HG03095 (cell line): ENCODE data around the gene DIS3L2.
"Not testable (repeated sequence)": the region's sequence is repeated elsewhere in the genome, so short reads cannot be mapped to it uniquely, and the experiment has no call there.

Experiments used
- ATAC-seq: cut with Tn5 transposase; IDR thresholded peaks from one replicate; pipeline ENCODE4 v1.9.1; 2021; ENCODE audit warnings: moderate library complexity; ENCODE audit not compliant: unreplicated experiment

Gene DIS3L2

DNA sequence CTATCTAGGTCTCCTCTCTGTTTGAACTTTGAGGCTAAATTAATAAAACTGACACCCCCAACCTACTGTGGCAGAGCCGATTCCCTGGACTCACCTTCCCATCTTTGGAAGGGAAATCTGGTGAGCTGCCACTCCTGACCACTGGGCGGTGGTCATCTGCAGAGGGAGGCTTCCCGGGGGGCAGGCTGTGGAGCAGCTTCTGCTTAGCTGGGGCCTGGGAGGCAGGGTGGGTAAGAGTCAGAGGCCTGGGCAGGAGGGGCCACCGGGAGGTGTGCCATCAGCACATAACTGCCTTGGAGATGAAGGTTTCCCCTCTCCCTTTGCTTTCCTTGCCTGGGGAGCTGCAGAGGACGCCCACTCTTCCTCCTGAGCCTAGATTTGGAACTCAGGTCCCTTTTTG lies 33.0 kb upstream of the DIS3L2 start:
- ATAC-seq = no peak

DNA sequence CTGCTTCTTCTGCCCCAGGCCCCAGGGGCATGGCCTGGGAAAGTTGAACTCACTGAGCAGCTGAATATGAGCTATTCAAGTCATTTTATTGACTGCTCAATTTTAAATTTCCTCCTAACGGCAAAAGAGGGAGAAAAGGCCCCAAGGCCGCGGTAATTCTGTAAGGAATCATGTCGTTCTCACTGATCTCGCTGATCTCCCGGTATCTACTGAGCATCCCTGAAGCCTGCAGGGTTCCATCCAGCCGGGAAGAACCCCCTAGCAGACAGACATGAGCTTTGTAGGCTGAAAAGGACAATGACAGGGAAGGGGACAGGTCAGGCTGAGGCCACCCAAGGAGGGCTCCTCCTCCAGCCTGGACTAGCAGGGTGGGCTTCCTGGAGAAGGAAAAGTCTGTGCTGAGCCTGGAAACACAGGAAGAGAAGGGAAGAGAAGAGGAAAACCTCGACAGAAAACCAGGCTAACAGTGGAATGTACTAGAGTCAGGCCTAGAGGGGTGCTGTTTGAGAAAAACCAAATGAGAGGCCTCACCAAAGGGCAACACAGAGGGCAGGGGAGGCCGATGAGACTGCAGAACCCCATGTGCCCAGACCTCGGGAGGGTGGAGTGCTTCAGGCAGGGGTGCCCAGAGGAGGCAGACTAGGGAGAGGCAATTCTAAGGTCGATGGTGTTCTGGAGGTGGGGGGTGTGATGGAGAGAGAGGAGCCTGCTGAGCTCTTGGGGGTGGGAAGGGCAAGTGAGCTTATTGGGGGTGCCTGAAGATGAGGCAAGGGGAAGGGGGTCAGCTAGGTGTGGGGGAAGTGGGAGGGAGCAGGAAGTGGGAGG lies 32.4 kb upstream of the DIS3L2 start:
- ATAC-seq = no peak

DNA sequence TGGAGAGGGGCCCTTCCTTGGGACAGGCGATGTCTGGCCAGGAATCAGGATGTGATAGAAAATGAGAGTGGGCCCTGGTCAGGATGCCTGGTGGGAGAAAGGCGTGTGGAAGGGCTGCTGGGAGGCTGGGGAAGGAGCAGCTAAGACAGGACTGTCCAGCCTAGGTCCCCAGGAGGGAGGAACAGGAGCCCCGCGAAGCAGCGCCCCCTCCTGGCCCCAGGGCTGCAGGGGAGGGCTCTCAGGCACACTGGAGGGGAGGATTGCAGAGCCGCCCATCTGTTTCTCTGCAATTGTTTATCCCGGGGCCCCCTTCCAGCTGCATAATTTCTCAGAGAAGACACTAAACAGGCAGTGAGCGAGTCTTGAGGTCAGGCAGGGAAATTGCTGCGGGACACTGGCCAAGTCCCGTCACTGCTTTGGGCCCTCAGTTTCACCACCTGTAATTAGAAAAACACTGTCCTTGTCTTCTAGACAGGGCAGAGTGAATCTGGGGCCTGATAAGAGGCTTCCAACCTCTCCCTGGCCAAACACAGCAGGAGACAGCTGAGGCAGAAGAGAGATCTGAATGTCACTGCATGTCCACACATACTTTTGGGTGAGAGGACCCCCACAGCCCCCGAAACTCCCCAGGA lies 31.4 kb upstream of the DIS3L2 start:
- no peak for ATAC-seq

DNA sequence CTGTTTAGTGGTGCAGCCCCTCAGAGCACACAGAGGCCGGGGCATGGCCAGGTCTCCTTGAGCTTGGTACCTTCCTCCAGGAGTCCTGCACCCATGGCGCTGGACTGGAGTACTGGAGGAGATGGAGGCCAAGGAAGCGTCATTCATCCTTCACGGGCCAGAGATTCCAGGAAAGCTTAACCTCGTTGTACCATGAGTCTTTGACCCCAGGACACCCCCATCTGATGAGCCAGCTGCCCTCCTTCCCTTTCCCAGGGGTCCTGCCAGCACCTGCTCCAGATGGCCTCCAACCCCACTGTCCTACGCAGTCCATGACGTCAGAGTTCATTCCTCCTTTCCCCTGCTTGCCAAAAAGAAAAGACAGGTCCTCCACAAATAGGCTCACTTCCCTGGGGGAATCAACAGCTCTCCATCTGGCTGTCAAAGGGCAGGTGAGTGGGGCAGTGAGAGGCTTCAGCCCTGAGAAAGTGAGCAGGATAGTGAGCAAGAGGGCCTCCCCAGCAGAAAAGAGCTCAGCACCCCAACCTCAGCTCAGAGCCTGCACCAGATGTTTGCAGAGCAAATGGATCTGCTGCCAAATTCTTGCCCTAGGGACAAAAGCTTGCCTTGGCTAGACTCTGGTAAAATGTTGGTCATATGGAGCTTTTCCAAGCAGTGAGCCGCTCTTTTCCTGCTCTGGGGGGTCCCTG lies 30.8 kb upstream of the DIS3L2 start:
- ATAC-seq = no peak

DNA sequence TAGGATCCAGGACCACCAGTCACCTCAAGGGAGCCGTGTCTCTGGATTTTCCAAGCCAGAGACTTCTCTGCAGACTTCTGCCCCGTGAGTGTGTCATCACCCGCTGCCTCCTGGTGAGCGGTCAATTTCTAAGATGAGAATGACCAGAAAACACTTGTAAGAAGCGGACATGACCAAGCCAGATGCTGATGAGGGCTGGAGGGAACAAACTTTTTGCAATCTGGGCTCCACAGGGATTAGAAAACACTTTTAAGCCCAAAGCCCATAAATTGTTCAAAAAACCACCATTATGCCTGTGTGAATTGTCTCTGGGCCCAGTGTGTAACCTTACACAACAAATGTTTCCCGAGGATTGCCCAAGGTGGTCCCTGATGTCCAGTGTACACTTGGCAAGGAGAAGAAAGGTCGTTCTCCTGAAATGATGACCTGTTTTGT lies 30.0 kb upstream of the DIS3L2 start:
- ATAC-seq = no peak

DNA sequence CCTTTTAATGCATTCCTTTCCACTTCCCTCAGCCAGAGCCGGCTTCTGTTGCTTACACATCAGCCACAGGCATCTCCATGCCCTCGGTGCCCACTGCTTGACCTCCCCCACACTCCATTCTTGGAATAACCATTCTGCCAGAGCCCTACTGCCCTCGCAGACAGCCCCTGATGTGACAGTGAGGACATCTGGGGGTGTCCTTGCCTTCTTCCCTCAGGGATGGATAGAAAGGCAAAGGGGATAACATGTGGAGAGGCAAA lies 28.9 kb upstream of the DIS3L2 start:
- ATAC-seq = no peak

DNA sequence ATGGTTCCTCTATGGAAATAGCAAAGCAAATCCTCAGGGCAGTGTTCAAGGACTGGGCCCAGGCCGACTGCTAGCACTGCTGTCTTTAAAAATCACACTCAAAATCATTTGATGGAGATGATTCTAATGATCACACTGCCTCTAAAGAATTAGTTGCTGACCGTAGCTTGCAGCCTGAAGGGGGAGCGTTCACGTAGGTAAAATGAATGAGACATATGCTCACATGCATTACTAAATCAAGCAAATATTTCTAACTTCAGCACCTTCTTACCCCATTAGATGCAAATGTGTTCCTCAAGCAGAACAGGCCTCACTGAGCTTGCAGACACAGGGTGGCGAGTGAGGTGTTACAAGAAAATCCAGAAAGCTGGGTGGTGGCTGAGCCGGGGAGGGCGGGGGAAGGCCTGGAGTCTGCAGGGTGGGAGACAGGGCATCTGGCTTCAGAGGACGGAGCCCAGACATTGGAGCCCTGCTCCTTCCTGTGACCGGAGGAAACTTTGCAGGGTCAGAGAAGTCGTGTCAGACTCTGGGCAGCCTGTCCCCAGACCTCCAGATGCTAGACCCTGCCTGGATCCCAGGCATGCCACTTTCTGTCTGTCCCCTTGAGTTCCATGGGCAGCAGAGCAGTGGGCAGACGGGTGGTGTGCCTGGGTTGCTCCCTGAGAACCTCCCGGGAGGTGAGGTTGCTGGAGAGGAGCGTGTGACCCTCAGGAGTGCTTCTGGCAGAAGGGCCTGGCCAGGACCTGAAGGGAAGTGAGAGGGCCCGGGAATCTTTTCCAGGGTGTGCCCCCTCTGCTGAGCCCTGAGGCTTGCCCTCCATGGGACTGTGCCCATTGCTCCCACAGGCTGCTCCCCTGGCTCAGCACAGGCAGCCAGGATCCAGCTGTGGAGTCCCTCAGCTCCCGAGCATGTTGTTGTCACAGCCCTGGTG lies 28.3 kb upstream of the DIS3L2 start:
- ATAC-seq = no peak

DNA sequence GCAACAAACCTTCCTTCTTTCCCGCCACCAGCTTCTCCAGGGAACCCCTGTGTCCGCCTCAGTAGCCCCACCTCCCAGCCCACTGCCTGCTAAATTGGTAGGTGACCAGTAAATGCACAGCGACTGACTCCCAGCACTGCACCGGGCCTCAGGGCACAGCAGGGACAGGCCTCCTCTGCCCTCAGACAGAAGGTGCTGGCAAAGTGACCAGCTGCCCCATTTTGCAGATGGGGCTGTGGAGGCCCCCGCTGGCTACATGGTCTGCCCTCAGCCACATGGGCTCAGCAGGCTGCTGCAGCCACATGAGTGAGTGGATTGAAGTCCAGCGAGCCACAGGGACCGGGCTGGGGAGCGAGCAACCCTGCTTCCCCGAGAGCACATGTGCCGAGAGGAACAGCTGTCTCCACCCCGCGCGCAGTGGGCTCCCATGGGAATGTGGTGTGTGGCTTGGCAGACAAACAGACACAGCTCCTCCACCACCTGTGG lies 27.6 kb upstream of the DIS3L2 start:
- no peak for ATAC-seq

DNA sequence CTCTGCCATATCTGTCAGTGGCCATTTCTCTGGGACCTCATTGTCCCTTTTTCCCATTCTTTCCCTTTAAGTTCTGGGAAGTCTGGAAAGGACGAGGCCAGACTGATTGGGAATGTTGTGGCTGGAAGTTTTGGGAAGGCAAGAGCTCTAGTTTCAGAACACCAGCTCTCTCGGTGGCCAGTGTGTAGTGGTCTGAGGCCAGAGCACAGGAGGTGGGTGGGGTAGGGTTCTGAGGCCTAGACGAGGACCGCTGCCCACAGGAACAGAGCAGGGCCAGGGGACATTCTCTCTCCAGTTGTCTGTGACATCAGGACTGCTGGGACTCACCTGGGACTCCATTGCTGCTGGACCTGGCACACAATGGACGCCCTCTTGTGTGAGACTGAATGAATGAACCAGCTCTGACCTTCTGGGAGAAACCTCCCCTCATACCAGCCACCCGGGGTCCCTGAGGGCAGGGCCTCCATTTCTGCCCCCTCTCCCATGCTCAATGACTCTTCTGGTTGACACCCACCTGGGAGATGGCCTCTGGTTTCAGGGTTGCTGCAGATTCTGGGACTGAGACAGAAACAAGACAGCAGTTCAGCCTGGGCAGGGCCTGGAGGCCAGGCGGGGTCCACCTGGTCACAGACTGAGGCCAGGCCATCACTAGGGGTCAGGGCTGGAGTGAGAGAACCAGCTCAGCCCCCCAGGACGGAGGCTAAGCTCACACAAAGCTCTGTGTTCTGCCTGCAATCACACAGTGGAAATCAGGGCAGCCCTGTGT lies 26.9 kb upstream of the DIS3L2 start:
- ATAC-seq = no peak

DNA sequence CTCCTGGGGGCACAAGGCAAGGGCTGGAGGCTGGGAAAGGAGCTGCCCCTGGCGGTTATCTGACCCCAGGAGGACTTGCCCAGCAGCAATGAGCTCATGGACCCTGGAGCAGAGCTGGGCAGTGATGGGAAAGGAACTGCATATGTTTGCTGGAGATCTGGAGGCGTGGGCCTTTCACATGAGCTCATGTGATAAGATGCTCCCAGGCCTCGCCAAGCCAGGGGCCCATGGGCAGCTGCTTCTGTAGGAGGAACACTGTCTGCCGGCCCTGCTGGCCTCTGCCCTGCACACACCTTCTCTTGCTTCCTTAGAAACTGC lies 26.3 kb upstream of the DIS3L2 start:
- no peak for ATAC-seq

DNA sequence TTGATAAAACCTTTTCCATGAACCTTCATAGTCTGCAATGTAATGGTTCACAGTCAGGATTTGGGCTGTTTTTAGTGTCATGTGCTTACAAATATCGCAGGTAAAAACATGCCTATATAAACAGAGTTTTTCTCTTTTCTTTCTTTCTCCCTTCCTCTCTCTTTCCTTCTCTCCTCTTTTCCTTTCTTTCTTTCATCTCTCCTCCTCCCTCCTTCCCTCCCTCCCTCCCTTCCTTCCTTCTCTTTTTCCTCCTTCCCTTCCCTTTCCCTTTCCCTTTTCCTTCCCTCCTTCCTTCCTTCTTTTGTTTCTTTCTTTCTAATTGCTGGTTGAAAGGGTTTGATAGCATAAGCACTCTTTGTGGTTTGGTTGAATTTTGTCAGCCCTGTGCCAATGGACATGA lies 25.7 kb upstream of the DIS3L2 start:
- ATAC-seq = no peak

DNA sequence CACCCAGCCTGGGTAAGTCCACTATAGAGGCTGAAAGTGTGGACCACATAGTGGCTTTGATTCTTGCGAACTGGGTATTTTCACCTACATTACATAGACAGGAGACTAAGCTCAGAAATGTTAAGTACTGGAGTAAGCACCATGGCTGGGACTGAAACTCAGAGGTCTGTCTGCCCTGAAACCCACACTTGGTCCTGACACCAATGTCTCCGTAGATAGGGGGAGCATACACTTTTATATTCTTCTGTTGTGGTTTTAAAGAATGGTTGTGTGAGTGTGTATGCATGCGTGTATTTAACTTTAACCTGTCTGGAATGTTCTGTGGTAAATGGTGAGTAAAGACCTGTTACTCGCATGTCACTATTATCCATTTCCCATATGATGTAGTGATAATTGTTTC lies 25.0 kb upstream of the DIS3L2 start:
- no peak for ATAC-seq

DNA sequence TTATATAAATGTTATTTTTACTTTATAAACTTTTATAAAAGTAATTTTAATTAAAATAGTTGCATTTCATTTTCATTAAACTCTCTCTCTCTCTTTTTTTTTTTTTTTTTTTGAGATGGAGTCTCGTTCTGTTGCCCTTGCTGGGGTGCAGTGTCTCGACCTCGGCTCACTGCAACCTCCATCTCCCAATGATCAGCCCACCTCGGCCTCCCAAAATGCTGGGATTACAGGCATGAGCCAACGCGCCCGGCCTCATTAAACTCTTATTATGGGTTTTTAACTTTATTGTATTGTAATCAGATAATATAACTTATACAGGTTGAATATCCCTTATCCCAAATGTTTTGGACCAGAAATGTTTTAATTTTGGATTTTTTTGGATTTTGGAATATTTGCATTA lies 24.5 kb upstream of the DIS3L2 start:
- no peak for ATAC-seq

DNA sequence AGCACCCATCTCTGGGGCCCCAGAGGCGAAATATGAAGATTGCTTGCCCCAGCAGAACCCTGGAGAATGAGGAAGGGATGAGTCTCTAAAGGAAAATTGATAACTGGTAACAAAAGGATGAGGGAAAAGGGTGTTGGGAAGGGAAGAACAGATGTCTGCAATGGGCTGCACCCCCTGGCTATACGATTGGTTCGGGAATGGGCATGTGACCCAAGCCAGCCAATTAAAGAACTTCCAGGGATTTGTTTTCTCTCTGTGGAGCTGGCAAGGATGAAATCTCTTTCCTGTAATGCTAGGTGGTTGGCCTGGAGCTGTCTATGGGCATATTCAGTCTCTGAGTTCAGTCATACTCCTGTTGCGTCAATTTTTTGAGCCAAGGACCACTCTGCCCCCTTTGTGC lies 22.5 kb upstream of the DIS3L2 start:
- ATAC-seq = no peak

DNA sequence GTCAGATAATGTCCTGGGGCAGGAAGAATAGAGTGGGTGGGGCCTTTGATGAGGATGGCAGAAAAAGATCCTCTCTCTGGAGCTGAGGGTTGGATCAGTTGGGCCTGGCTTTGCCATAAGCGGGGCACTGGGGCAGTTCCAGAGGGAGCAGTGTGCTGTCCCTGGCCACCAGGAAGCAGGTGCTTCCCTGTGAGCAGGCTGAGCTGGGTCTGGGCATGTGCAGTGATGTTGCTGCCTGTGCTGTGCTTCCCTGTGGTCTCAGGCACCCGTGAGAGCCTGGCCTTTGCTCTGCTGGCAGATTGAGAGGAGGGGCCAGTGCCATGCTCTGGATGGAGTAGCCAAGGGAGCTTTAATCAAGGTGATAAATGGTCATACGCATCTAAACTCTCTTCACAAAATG lies 20.7 kb upstream of the DIS3L2 start:
- ATAC-seq = no peak

DNA sequence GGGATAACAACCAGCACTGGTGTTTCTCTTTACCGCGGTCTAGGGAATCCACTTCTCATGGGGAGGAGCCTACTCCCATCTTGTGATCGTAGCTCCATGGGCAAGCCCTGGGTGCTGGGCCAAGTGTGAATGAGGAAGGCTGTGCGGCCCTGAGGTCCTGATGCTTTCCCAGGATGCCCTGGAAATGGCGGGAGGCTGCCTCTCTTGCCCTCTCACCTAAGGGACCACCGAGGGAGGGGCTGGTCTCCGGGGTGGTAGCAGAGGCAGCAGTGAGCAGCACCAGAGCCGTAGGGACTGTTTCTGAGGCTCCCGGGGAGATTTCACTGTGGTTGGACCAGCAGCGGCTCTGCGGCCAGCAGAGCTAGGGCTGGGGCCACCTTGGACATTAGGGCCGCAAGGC lies 19.8 kb upstream of the DIS3L2 start:
- no peak for ATAC-seq

DNA sequence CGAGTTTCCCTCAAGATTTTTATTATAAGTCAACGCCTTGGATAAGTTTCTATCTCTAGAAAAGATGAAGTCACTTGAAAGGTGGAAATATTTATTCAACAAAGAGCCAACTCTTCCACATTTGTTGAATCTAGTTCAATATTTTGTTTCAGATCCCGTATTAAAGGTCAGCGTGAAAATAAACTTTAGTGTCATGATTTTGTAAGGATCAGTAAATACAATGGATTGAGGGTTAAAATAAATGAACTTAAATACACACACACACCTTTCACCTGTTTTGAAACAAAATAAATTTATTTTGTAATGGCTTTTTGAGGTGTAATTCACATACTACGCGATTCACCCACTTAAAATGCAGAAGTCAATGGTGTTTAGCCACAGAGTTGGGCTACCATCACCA lies 19.3 kb upstream of the DIS3L2 start:
- ATAC-seq = no peak

DNA sequence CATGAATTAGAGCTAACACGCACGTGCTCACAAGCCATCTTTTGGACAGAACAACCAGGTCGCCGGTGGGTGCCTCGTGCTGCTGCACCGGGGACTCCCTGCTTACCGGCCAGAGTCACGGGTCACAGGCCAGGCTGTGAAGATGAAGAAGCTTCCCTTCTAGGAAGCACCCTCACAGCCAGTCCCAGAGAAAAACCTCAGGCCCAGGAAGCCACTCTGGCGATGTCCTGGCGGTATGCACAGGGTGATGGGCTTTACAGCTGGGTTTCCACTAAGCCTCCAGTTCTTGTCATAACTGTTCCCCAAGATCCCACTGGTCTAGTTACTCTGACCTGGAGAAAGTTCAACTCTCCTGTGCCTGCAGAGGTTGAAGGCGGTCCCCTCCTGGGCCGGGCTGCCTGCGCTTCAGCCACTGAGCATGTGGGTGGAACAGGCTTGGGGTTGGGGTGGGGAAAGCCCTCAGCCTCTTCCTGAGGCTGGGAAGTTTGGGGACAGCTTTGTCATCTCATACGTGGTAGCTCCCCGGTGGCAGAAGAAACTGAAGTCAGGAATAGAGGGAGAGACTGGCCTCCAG lies 15.2 kb upstream of the DIS3L2 start:
- no peak for ATAC-seq

DNA sequence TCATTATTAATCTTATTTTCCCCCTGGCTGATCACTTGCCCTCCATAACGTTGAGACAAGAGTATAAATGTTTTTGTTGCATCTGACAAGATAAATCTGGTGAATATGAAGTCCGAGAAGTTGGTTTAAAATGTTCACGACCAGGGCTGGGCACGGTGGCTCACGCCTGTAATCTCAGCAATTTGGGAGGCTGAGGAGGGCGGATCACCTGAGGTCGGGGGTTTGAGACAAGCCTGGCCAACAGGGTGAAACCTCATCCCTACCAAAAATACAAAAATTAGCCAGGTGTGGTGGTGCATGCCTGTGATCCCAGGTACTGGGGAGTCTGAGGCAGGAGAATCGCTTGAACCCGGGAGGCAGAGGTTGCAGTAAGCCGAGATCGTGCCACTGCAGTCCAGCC lies 14.4 kb upstream of the DIS3L2 start:
- ATAC-seq = not testable (repeated sequence)

DNA sequence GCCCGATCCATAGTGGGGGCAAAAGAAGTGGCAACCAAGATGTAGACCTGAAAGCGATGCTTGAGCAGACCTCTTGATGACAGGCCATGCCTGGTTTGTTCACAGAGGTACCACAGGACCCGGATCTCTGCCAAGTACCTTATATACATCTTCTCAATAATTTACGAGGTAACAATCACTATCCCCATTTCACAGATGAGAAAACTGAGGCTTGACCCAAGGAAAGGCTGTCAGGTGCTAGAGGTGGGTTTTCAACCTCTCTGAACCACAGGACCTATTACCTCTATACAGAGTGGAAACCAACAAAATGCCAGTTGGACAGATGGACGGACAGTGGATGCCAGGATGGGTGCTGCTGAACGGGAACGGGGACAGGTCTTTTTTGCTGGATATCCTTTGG lies 13.8 kb upstream of the DIS3L2 start:
- no peak for ATAC-seq
